K562 (cell line): ENCODE data around the gene MAP3K20. TPM values are rescaled to one million over a fixed set of nuclear protein-coding genes. Genes with fewer than 3 reads are reported as not detected.

Source experiments
- COPS2 ChIP-seq: fragments of 450-650 bp; conservative IDR thresholded peaks from 2 replicates; pipeline ENCODE4 v1.6.1; 2016; ENCODE audit warnings: mild to moderate bottlenecking, moderate library complexity
- HNRNPL ChIP-seq: fragments of 200-400 bp; formaldehyde crosslinking; IDR thresholded peaks from 2 replicates; pipeline ENCODE4 v1.6.1; 2017; ENCODE audit warnings: low read depth, mild to moderate bottlenecking, low read length
- HNRNPLL ChIP-seq: fragments of 200-400 bp; formaldehyde crosslinking; IDR thresholded peaks from 2 replicates; pipeline ENCODE4 v1.6.1; 2017; ENCODE audit warnings: low read length, low read depth, mild to moderate bottlenecking; ENCODE audit not compliant: poor library complexity, severe bottlenecking
- MEF2A ChIP-seq: IDR thresholded peaks from 2 replicates; pipeline ENCODE4 v1.6.1; 2011; ENCODE audit warnings: low read depth, mild to moderate bottlenecking, low read length, moderate library complexity; ENCODE audit not compliant: control insufficient read depth
- MTA1 ChIP-seq: fragments of 450-650 bp; IDR thresholded peaks from 2 replicates; pipeline ENCODE4 v1.6.1; 2017; ENCODE audit warnings: borderline replicate concordance
- NUFIP1 ChIP-seq: fragments of 450-650 bp; IDR thresholded peaks from 2 replicates; pipeline ENCODE4 v1.6.1; 2018; ENCODE audit not compliant: partially characterized antibody
- SP1 ChIP-seq: sonication (generic); formaldehyde crosslinking; IDR thresholded peaks from 2 replicates; pipeline ENCODE4 v1.8.1; 2022; ENCODE audit warnings: mild to moderate bottlenecking, missing genetic modification reagents
- STAG1 ChIP-seq: sonication (generic); formaldehyde crosslinking; IDR thresholded peaks from 2 replicates; pipeline ENCODE4 v1.5.0; 2020; ENCODE audit warnings: missing genetic modification reagents, borderline replicate concordance
- TBL1XR1 ChIP-seq, 2 experiments: IDR thresholded peaks; 2 replicates each; pipeline ENCODE4 v1.6.1; 2012; ENCODE audit warnings: improper control_type of control experiment in 2 of 2, low read length in 2 of 2, mild to moderate bottlenecking in 1 of 2
- TRIM24 ChIP-seq, 2 experiments: fragments of 450-650 bp; IDR thresholded peaks; 2 replicates each; pipeline ENCODE4 v1.6.1; 2016
- ZNF347 ChIP-seq: fragments of 450-650 bp; formaldehyde crosslinking; IDR thresholded peaks from 2 replicates; pipeline ENCODE4 v1.4.0; 2020; ENCODE audit warnings: low read depth, mild to moderate bottlenecking, moderate library complexity
- ZNF561 ChIP-seq: fragments of 450-650 bp; formaldehyde crosslinking; conservative IDR thresholded peaks from 2 replicates; pipeline ENCODE4 v1.4.0; 2020; ENCODE audit warnings: mild to moderate bottlenecking, moderate library complexity
- ZNF75A ChIP-seq: fragments of 450-650 bp; formaldehyde crosslinking; IDR thresholded peaks from 2 replicates; pipeline ENCODE4 v1.4.0; 2020; ENCODE audit warnings: mild to moderate bottlenecking
- polyA plus RNA-seq, 8 experiments: library from polyadenylated mRNA; depleted of rRNA in 4 of 8; stranded (reverse) in 5 of 8; unstranded in 3 of 8; fragments of >200 nt; fragmentation: Nextera tagmentation in 2 of 8; fragmentation: Illumina TruSeq in 1 of 8; extraction: Ambion mirVana in 2 of 8; extraction: Trizol in 1 of 8; gene quantifications; 2 replicates each; pipeline versions ENCODE4 v1.2.1 to v1.2.3, GENCODE V29; 2011 to 2014; ENCODE audit warnings: inconsistent platforms in 1 of 8, missing spikeins in 1 of 8
- total RNA-seq, 7 experiments: library from RNA; depleted of rRNA in 6 of 7; stranded (reverse); fragments of >200 nt in 6 of 7; fragmentation: Illumina TruSeq in 2 of 7; extraction: Trizol in 2 of 7; gene quantifications; 2 replicates each; pipeline versions ENCODE4 v1.2.1 to v1.2.3, GENCODE V29; 2011 to 2021; ENCODE audit warnings: low replicate concordance in 1 of 7
- TF ChIP-seq, protein P1 (sequence below): fragments of 250-450 bp; sonication (Bioruptor Pico); IDR thresholded peaks from 2 replicates; pipeline ENCODE4 v1.4.0; 2020; ENCODE audit warnings: mild to moderate bottlenecking, moderate library complexity
- TF ChIP-seq, protein P2 (sequence below): fragments of 450-650 bp; IDR thresholded peaks from 2 replicates; pipeline ENCODE4 v1.7.1; 2018; ENCODE audit warnings: mild to moderate bottlenecking, low read depth; ENCODE audit not compliant: partially characterized antibody
- TF ChIP-seq, protein P3 (sequence below): fragments of 250-450 bp; sonication (Bioruptor Pico); IDR thresholded peaks from 2 replicates; pipeline ENCODE4 v1.9.0; 2021; ENCODE audit warnings: mild to moderate bottlenecking, inconsistent platforms
- TF ChIP-seq, protein P4 (sequence below): fragments of 450-650 bp; formaldehyde crosslinking; IDR thresholded peaks from 2 replicates; pipeline ENCODE4 v1.4.0; 2020; ENCODE audit warnings: mild to moderate bottlenecking, mixed read lengths
- TF ChIP-seq, protein P5 (sequence below), 2 experiments: fragments of 450-650 bp; conservative IDR thresholded peaks; 2 replicates each; pipeline ENCODE4 v1.6.1; 2017; ENCODE audit warnings: mild to moderate bottlenecking in 2 of 2, moderate library complexity in 2 of 2

The MAP3K20 gene
- total and polyA plus RNA-seq, 9 of the 15 experiments (the other 6 are each of a cell fraction or from before 2014, with no cell fraction given), result 9.8 to 34.2 (median 27.3) TPM

DNA sequence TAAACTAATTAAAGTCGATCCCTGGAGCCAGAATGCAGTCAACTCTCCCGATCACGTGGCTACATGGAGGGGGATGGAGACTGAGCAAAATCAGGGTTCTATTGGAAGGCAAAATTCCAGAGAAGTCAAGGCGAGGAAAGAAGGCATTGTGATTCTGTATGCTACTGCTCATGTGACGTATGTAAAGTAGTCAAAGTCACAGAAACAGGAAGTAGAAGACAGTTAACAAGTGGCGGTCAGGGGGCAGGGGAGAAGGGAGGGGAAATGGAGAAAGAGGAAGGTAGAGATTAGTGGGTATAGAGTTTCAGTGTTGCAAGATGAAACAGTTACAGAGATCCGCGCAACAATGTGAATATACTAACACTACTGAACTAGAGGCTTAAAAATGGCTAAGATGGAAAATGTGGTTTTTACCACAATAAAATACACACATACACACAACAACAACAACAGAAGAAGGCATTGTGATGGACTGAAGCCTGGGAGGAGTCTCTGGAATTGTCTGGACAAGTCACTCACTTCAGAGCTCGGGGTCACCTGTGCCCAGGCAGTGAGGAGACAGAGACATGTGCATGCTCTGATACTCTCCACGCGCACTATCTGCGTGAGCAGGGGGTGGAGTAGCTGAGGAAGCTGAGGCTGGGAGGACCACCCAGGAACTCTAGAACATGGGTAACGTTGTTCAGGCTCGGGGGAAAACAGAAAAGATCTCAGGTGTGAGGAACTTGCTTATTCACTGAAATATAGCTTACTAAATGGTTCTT, 189.1 kb downstream of the MAP3K20 start (continued):
- TF ChIP-seq, protein P1, sequence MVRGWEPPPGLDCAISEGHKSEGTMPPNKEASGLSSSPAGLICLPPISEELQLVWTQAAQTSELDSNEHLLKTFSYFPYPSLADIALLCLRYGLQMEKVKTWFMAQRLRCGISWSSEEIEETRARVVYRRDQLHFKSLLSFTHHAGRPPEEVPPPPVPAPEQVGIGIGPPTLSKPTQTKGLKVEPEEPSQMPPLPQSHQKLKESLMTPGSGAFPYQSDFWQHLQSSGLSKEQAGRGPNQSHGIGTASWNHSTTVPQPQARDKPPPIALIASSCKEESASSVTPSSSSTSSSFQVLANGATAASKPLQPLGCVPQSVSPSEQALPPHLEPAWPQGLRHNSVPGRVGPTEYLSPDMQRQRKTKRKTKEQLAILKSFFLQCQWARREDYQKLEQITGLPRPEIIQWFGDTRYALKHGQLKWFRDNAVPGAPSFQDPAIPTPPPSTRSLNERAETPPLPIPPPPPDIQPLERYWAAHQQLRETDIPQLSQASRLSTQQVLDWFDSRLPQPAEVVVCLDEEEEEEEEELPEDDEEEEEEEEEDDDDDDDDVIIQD (CRISPR knock-in tag), result no peak
- TF ChIP-seq ZNF561 (no peak), STAG1 (no peak), SP1 (CRISPR knock-in tag) (no peak), TBL1XR1 (IDR thresholded peaks at IDR 0.05; ENCODE audit: low read length in 2 of 2) (no peak), ZNF75A (no peak), TRIM24 (IDR thresholded peaks at IDR 0.05) (peak; percentile 25 to 41; a peak in 1 of 4 replicates), MEF2A (no peak), MTA1 (no peak), HNRNPLL (no peak), ZNF347 (CRISPR knock-in tag) (no peak), NUFIP1 (no peak), HNRNPL (no peak), COPS2 (no peak)
- TF ChIP-seq, protein P2, sequence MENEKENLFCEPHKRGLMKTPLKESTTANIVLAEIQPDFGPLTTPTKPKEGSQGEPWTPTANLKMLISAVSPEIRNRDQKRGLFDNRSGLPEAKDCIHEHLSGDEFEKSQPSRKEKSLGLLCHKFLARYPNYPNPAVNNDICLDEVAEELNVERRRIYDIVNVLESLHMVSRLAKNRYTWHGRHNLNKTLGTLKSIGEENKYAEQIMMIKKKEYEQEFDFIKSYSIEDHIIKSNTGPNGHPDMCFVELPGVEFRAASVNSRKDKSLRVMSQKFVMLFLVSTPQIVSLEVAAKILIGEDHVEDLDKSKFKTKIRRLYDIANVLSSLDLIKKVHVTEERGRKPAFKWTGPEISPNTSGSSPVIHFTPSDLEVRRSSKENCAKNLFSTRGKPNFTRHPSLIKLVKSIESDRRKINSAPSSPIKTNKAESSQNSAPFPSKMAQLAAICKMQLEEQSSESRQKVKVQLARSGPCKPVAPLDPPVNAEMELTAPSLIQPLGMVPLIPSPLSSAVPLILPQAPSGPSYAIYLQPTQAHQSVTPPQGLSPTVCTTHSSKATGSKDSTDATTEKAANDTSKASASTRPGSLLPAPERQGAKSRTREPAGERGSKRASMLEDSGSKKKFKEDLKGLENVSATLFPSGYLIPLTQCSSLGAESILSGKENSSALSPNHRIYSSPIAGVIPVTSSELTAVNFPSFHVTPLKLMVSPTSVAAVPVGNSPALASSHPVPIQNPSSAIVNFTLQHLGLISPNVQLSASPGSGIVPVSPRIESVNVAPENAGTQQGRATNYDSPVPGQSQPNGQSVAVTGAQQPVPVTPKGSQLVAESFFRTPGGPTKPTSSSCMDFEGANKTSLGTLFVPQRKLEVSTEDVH, result no peak
- TF ChIP-seq, protein P3, sequence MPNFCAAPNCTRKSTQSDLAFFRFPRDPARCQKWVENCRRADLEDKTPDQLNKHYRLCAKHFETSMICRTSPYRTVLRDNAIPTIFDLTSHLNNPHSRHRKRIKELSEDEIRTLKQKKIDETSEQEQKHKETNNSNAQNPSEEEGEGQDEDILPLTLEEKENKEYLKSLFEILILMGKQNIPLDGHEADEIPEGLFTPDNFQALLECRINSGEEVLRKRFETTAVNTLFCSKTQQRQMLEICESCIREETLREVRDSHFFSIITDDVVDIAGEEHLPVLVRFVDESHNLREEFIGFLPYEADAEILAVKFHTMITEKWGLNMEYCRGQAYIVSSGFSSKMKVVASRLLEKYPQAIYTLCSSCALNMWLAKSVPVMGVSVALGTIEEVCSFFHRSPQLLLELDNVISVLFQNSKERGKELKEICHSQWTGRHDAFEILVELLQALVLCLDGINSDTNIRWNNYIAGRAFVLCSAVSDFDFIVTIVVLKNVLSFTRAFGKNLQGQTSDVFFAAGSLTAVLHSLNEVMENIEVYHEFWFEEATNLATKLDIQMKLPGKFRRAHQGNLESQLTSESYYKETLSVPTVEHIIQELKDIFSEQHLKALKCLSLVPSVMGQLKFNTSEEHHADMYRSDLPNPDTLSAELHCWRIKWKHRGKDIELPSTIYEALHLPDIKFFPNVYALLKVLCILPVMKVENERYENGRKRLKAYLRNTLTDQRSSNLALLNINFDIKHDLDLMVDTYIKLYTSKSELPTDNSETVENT (CRISPR knock-in tag), result no peak
- TF ChIP-seq, protein P4, sequence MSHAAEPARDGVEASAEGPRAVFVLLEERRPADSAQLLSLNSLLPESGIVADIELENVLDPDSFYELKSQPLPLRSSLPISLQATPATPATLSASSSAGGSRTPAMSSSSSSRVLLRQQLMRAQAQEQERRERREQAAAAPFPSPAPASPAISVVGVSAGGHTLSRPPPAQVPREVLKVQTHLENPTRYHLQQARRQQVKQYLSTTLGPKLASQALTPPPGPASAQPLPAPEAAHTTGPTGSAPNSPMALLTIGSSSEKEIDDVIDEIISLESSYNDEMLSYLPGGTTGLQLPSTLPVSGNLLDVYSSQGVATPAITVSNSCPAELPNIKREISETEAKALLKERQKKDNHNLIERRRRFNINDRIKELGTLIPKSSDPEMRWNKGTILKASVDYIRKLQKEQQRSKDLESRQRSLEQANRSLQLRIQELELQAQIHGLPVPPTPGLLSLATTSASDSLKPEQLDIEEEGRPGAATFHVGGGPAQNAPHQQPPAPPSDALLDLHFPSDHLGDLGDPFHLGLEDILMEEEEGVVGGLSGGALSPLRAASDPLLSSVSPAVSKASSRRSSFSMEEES (CRISPR knock-in tag), result no peak
- TF ChIP-seq, protein P5, sequence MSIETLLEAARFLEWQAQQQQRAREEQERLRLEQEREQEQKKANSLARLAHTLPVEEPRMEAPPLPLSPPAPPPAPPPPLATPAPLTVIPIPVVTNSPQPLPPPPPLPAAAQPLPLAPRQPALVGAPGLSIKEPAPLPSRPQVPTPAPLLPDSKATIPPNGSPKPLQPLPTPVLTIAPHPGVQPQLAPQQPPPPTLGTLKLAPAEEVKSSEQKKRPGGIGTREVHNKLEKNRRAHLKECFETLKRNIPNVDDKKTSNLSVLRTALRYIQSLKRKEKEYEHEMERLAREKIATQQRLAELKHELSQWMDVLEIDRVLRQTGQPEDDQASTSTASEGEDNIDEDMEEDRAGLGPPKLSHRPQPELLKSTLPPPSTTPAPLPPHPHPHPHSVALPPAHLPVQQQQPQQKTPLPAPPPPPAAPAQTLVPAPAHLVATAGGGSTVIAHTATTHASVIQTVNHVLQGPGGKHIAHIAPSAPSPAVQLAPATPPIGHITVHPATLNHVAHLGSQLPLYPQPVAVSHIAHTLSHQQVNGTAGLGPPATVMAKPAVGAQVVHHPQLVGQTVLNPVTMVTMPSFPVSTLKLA (conservative IDR thresholded peaks at IDR 0.05), result no peak
